Subcutaneous abdominal adipose tissue (tissue), 5 donors: ENCODE data around the gene CRYBG1.

ENCODE experiments used
- H3K27ac ChIP-seq: one replicate; pipeline ENCODE4 v1.7.0; 2013; ENCODE audit warnings: low read depth, mild to moderate bottlenecking, inconsistent platforms, low read length, moderate library complexity
- H3K27me3 ChIP-seq, 5 donors: one replicate each; pipeline ENCODE4 v1.7.0; 2013; ENCODE audit warnings: low read length in 5 of 5, inconsistent platforms in 1 of 5; ENCODE audit not compliant: control insufficient read depth in 5 of 5, insufficient read depth in 4 of 5
- H3K36me3 ChIP-seq, 5 donors: one replicate each; pipeline ENCODE4 v1.7.0; 2013; ENCODE audit warnings: low read length in 5 of 5; ENCODE audit not compliant: control insufficient read depth in 5 of 5, insufficient read depth in 5 of 5
- H3K4me1 ChIP-seq, 5 donors: one replicate each; pipeline ENCODE4 v1.7.0; 2013; ENCODE audit warnings: low read length in 5 of 5, mild to moderate bottlenecking in 3 of 5, moderate library complexity in 1 of 5; ENCODE audit not compliant: control insufficient read depth in 5 of 5, insufficient read depth in 5 of 5
- H3K4me3 ChIP-seq, 5 donors: one replicate each; pipeline ENCODE4 v1.7.0; 2013; ENCODE audit warnings: low read length in 5 of 5, low read depth in 1 of 5
- H3K9ac ChIP-seq, 5 donors: one replicate each; pipeline ENCODE4 v1.7.0; 2013; ENCODE audit warnings: low read length in 5 of 5, mild to moderate bottlenecking in 4 of 5, moderate library complexity in 3 of 5
- H3K9me3 ChIP-seq, 5 donors: one replicate each; pipeline ENCODE4 v1.7.0; 2013; ENCODE audit warnings: low read length in 5 of 5; ENCODE audit not compliant: control insufficient read depth in 5 of 5
- donor health status: healthy.
- donor health status: healthy.
- donor health status: healthy.
- donor health status: healthy.
- donor health status: healthy.

Gene CRYBG1

DNA sequence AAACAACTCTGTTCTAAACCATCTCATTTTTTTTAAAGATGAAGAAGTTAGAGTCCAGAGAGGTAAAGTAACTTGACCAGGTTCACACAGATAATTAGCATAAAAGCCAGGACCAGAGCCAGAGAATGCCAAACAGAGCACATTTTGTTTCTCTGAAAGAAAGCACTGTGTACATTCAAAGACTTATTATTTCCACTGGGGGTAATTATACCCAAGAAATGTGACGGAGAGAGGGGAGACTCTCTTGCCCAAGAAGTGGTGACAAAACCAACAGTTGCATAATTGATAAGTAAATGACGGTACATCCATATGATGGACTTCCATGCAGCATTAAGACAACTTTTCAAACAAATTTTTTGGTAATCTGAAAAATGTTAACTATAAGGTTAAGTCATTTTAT, 157.2 kb downstream of the CRYBG1 start:
- H3K9me3 ChIP-seq: no peaks in the 10 kb centered on the region

GRCh38 chr6:106518748-106519147, 158.2 kb downstream of the CRYBG1 start:
- H3K9me3 ChIP-seq: no peaks in the 10 kb centered on the region
- no peak overlapping the region for H3K4me3 ChIP-seq
- peaks cover 6 to 48% (median 31%) of the 10 kb centered on the region in 5 donors for H3K4me1 ChIP-seq
- H3K9ac ChIP-seq: peak overlapping the region in 2 of 5 donors; percentile 3 to 45
- H3K27me3 ChIP-seq: no peaks in the 10 kb centered on the region
- H3K36me3 ChIP-seq: peaks cover 0 to 11% (median 4%) of the 10 kb centered on the region in 5 donors
- peak overlapping the region; percentile 64 for H3K27ac ChIP-seq

More for the DNA sequence above, 157.2 kb downstream of the CRYBG1 start:
- peaks cover 0 to 11% (median 4%) of the 10 kb centered on the region in 5 donors for H3K36me3 ChIP-seq
- no peak overlapping the region for H3K27ac ChIP-seq
- no peaks in the 10 kb centered on the region for H3K27me3 ChIP-seq
- H3K4me3 ChIP-seq: no peak overlapping the region
- no peak overlapping the region for H3K9ac ChIP-seq
- peaks cover 6 to 47% (median 40%) of the 10 kb centered on the region in 5 donors for H3K4me1 ChIP-seq

- Histone ChIP-seq H3K9ac (peak overlapping the region in 4 of 5 donors; percentile 3 to 48 (median 34)), H3K4me3 (peak overlapping the region in 3 of 5 donors; percentile 4 to 39 (median 5))
Observed at GRCh38 chr6:106519460-106520394, 159.2 kb downstream of the CRYBG1 start.

DNA sequence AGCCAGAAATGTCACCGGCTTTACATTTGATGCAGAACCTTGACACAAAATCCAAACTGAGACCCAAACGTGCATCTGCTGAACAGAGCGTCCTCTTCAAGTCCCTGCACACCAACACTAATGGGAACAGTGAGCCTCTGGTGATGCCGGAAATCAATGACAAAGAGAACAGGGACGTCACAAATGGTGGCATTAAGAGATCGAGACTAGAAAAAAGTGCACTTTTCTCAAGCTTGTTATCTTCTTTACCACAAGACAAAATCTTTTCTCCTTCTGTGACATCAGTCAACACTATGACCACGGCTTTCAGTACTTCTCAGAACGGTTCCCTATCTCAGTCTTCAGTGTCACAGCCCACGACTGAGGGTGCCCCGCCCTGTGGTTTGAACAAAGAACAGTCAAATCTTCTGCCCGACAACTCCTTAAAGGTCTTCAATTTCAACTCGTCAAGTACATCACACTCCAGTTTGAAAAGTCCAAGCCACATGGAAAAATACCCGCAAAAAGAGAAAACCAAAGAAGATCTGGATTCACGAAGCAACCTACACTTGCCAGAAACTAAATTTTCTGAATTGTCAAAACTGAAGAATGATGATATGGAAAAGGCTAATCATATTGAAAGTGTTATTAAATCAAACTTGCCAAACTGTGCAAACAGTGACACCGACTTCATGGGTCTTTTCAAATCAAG, 160.3 kb downstream of the CRYBG1 start:
- Histone ChIP-seq H3K9me3 (no peaks in the 10 kb centered on the region), H3K27me3 (no peaks in the 10 kb centered on the region), H3K4me3 (peak overlapping the region in 1 of 5 donors; percentile 7), H3K27ac (no peak overlapping the region), H3K9ac (no peak overlapping the region), H3K4me1 (peaks cover 6 to 37% (median 23%) of the 10 kb centered on the region in 5 donors), H3K36me3 (peaks cover 0 to 11% (median 4%) of the 10 kb centered on the region in 5 donors)

More at GRCh38 chr6:106519460-106520394, 159.2 kb downstream of the CRYBG1 start:
- no peaks in the 10 kb centered on the region for H3K27me3 ChIP-seq
- H3K36me3 ChIP-seq: peaks cover 0 to 11% (median 4%) of the 10 kb centered on the region in 5 donors
- H3K27ac ChIP-seq: peak overlapping the region; percentile 64
- H3K4me1 ChIP-seq: peaks cover 6 to 44% (median 26%) of the 10 kb centered on the region in 5 donors
- H3K9me3 ChIP-seq: no peaks in the 10 kb centered on the region

GRCh38 chr6:106522562-106523250, 162.2 kb downstream of the CRYBG1 start:
- Histone ChIP-seq H3K36me3 (peaks cover 0 to 17% (median 8%) of the 10 kb centered on the region in 5 donors), H3K4me3 (no peak overlapping the region), H3K27ac (no peak overlapping the region), H3K9ac (no peak overlapping the region), H3K9me3 (no peaks in the 10 kb centered on the region), H3K27me3 (no peaks in the 10 kb centered on the region), H3K4me1 (peaks cover 6 to 37% (median 23%) of the 10 kb centered on the region in 5 donors)

GRCh38 chr6:106525107-106525881, 164.8 kb downstream of the CRYBG1 start:
- no peak overlapping the region for H3K27ac ChIP-seq
- H3K4me3 ChIP-seq: peak overlapping the region in 4 of 5 donors; percentile 5 to 46 (median 36)
- no peaks in the 10 kb centered on the region for H3K9me3 ChIP-seq
- H3K27me3 ChIP-seq: no peaks in the 10 kb centered on the region
- peaks cover 0 to 21% (median 10%) of the 10 kb centered on the region in 5 donors for H3K4me1 ChIP-seq
- peaks cover 8 to 30% (median 12%) of the 10 kb centered on the region in 5 donors for H3K36me3 ChIP-seq
- peak overlapping the region in 1 of 5 donors; percentile 46 for H3K9ac ChIP-seq

- Histone ChIP-seq H3K27ac (no peak overlapping the region), H3K9me3 (no peaks in the 10 kb centered on the region), H3K9ac (no peak overlapping the region), H3K4me3 (no peak overlapping the region), H3K27me3 (no peaks in the 10 kb centered on the region), H3K4me1 (peaks cover 0 to 20% (median 6%) of the 10 kb centered on the region in 5 donors), H3K36me3 (peaks cover 12 to 35% (median 12%) of the 10 kb centered on the region in 5 donors)
Observed at GRCh38 chr6:106525882-106526275, 165.4 kb downstream of the CRYBG1 start.

DNA sequence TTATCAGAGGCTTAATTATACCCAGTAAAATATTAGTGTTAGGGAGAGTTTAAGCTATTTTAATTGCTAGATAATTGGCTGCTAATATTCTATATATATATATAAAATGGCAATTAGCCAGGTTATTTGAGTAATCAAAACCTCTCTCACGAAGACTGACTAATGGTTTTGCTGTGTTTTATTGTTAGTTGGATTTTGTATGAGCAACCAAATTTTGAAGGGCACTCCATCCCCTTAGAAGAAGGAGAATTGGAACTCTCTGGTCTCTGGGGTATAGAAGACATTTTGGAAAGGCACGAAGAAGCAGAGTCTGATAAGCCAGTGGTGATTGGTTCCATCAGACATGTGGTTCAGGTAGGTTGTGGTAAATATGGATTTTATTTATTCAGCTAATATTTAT, 166.6 kb downstream of the CRYBG1 start:
- no peaks in the 10 kb centered on the region for H3K9me3 ChIP-seq
- H3K4me3 ChIP-seq: no peak overlapping the region
- H3K27ac ChIP-seq: no peak overlapping the region
- no peak overlapping the region for H3K9ac ChIP-seq
- H3K36me3 ChIP-seq: peaks cover 12 to 48% (median 16%) of the 10 kb centered on the region in 5 donors
- H3K4me1 ChIP-seq: peaks cover 0 to 20% (median 6%) of the 10 kb centered on the region in 5 donors
- no peaks in the 10 kb centered on the region for H3K27me3 ChIP-seq

- Histone ChIP-seq H3K9me3 (no peaks in the 10 kb centered on the region), H3K9ac (no peak overlapping the region), H3K4me1 (peaks cover 0 to 13% (median 4%) of the 10 kb centered on the region in 5 donors), H3K27me3 (no peaks in the 10 kb centered on the region), H3K27ac (no peak overlapping the region), H3K36me3 (peaks cover 12 to 52% (median 18%) of the 10 kb centered on the region in 5 donors), H3K4me3 (no peak overlapping the region)
Observed at GRCh38 chr6:106527979-106528378, 167.5 kb downstream of the CRYBG1 start.
